HG02610 (cell line): ENCODE results near the gene SARM1.
A peak's percentile ranks its signal among the peaks of the same experiment; 100 is the strongest.
"Not testable (repeated sequence)": the region's sequence is repeated elsewhere in the genome, so short reads cannot be mapped to it uniquely, and the experiment has no call there.

Source experiments
- ATAC-seq: cut with Tn5 transposase; IDR thresholded peaks from one replicate; pipeline ENCODE4 v1.9.1; 2021; ENCODE audit warnings: mild to moderate bottlenecking, moderate library complexity; ENCODE audit not compliant: unreplicated experiment

SARM1 gene

GRCh38 chr17:28371245-28372202 is at the start of gene SARM1:
SARM1 (plus strand) TSS chr17:28371694; CDS start chr17:28372033, 339 bp downstream.
- ATAC-seq, result peak; percentile 70

- ATAC-seq, result no peak
Observed at GRCh38 chr17:28324267-28324745, 47.2 kb upstream of the SARM1 start.

GRCh38 chr17:28324781-28325180 is 46.7 kb upstream of the SARM1 start:
- no peak for ATAC-seq

- ATAC-seq, result no peak
Observed at GRCh38 chr17:28325211-28325610, 46.3 kb upstream of the SARM1 start.

GRCh38 chr17:28326114-28326513 is 45.4 kb upstream of the SARM1 start:
- ATAC-seq, result no peak

DNA sequence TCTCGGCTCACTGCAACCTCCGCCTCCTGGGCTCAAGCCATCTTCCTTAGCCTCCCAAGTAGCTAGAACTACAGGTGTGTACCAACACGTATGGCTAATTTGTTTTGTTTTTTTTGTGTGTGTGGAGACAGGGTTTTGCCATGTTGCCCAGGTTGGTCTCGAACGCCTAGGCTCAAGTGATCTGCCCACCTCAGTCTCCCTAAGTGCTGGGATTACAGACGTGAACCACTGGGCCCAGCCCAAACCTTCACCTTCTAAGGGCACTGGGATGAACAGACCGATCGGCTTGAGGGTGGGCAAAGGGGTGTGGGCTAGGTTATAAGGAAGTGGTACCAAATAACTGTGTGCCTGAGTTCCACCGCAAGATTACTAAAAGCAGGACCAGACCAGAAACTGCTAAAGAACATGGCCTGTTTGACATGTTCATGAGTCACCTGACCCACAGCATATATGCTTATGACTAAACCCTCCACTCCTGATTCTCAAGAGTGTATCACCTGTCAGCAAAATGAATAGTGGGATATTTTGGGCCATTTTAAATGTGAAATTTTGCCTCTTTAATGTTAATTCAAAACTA is 44.4 kb upstream of the SARM1 start:
- ATAC-seq, result peak; percentile 79

DNA sequence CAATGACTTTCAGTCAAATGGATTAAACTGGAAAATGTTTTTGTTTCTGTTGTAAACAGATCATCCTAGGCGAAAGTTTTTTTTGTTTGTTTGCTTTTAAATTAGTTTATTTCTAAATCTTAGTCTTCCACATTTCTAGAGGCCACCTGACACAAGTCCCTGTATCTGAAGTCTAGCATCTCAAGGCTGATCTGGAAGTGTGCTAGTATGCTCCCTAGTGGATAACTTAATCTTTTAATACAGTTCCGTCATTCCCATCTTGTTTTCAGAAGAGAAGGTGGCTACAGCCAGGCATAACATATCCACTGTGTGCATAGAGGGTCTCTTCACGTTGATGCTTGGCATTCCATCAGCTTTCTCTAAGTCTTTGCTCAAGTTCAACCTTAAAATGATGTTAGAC is 43.8 kb upstream of the SARM1 start:
- ATAC-seq, result no peak

DNA sequence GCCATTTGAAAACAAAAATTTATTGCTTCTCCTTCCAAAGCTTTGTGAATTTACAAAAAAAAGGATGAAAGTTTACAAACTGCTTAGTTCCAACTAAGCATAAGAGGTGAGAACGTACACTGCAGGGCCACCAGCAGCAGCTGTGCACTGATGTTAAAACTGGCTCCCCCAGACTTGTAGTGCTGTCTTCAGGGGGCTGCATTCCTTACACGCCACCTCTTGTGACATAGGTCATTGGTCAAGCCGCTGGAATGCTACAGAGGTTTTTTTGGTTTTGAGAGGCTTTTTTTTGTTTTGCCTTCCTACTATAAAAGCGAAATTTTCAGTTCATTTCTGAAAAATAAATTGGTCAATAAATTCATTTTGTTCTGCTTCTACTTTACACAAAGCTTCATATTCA is 43.2 kb upstream of the SARM1 start:
- ATAC-seq, result no peak

DNA sequence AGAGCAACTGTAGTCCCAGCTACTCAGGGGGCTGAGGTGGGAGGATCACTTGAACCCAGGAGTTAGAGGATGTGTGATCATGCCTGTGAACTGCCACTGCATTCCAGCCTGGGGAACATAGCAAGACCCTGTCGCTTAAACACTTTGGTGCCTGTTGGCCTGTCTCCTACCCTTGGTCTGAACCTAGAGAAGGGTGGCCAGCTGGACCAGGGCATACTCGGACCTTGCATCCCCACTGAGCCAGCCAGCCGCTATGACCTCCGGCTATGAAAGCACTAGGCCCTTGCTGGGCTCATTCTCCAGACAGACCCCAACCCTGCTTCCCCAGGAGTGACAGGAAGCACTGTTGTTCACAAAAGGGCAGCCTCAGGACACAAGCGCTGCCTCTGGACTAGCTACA is 40.8 kb upstream of the SARM1 start:
- no peak for ATAC-seq

DNA sequence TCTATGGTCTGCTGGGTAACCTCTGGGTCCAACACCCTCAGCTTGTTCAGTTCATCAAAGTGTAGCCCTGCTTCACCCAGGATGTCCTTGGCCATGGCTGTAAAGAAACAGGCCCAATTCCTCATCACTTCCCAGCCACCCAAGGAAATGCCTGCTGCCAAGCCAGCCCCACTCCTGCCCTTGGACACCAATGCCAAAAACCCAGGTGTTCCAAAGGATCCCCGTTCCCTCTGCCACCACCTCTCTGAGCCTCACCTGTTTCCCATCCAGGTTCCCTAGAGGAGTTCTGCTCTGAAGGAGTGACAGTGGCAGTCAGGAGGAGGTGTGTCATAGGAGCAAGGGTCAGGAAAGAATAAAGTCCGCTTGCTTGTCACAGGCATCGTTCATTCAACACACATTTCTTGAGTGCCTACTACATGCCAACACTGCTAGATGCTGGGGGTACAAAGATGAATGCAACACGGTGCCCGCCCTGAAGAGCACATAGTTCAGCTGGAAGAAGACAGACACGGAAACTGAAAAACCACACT is 39.5 kb upstream of the SARM1 start:
- ATAC-seq, result no peak

DNA sequence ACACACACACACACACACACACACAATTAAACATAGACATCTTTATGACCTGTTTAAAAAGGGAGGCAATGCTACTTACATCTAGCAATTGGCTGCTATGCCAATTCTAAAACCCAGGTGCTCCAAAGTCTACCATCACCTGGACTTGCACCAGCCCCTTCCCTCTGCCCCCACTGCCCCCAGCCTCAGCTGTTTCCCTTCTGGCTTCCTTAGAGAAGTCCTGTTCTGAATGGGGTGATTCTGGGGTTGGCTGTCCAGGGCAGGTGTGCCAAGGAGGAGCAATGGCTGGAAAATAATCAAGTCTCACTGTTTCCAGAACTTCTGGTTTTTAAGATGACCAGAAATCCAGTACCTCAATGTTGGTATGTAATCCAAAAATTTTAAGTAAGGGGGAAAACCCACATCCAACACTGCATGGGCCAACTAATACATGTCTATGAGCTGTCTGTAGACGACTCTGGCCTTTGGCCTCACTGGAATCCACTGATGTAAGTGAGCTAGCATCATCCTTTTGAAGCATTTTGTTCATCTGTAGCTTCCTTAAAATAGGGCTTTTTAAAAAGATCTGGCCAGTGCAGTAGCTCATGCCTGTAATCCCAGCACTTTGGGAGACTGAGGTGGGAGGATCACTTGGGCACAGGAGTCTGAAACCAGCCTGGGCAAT is 38.3 kb upstream of the SARM1 start:
- no peak for ATAC-seq

DNA sequence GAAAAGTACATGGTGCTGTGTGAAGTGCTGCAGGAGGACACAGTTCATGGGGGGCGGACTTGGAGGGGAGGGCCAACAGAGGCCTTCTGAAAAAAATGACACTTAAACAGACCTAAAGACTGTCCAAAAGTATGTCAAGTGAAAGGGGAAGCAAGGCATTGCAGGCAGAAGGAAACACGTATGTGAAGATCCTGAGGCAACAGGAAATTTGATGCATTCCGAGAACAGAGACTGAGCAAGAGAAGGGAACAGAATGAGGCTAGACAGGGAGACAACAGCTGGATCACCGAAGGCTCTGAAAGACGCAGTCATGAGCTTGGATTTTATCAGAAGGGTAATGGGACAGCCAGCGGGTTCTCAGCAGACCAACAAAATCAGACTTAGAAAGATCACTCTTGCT is 37.3 kb upstream of the SARM1 start:
- no peak for ATAC-seq

DNA sequence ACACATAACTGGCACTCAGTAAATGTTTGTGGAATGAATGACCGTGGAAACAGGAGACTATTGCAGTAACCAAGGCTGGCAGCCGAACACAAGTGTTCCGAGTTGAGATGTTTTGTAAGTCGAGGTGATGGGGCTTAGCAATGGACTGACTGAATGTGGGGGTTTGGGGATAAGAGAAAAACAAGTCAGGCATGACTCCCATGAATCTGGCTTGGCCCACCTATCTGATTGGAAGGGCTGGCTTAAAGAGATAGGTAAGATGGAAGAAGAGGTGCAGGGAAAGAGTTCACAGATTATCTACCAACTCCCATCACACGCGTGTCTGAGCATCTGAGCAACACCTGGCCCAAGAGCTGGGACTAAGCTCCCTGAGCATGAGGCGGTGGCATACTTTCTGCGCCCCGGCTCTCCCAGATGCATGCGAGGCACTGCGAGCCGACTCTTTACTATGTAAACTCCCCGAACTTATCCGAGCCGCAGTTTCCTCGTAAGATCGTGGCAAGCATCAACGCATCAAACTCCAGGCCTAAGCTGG is 36.8 kb upstream of the SARM1 start:
- ATAC-seq, result no peak

- peak; percentile 95 for ATAC-seq
Observed at GRCh38 chr17:28335201-28335958, 36.1 kb upstream of the SARM1 start, which contains the start of the genes IFT20 and TNFAIP1. IFT20 (minus strand) TSS chr17:28335472; CDS start chr17:28331985, 3,487 bp downstream. TNFAIP1 (plus strand) TSS chr17:28335761; CDS start chr17:28339522, 3,761 bp downstream.

GRCh38 chr17:28335959-28336871 is 35.3 kb upstream of the SARM1 start:
- ATAC-seq, result no peak

GRCh38 chr17:28338056-28338768 is 33.3 kb upstream of the SARM1 start:
- ATAC-seq, result no peak

GRCh38 chr17:28338769-28339212 is 32.7 kb upstream of the SARM1 start:
- not testable (repeated sequence) for ATAC-seq

DNA sequence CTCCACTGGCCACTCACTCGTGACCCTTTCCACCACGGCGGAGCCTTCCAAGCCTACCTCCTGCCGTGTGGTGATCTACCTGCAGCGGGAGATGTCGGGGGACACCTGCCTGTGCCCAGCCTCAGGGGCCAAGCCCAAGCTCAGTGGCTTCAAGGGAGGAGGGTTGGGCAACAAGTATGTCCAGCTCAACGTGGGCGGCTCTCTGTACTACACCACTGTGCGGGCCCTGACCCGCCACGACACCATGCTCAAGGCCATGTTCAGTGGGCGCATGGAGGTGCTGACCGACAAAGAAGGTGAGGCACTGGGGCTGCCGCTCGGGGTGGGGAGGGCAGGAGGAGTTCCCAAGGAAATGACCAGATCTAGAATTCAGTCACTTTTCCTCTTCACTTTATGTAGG is 32.1 kb upstream of the SARM1 start:
- ATAC-seq, result no peak
